Activated T-cell treated with anti-CD3 and anti-CD28 coated beads for 1 hour (primary cell): ENCODE measurements around the gene ANKRD2.
"Not testable (repeated sequence)": the region's sequence is repeated elsewhere in the genome, so short reads cannot be mapped to it uniquely, and the experiment has no call there.

ENCODE experiments used
- DNase-seq: peaks from one replicate; pipeline ENCODE4 v3.0.0-alpha.2; 2020; ENCODE audit warnings: low read depth

ANKRD2 gene

GRCh38 chr10:97546456-97547270 lies 25.9 kb upstream of the ANKRD2 start:
- DNase-seq: no peak

- DNase-seq: no peak
Observed at GRCh38 chr10:97547271-97547600, 25.3 kb upstream of the ANKRD2 start.

- no peak for DNase-seq
Observed at GRCh38 chr10:97547962-97548361, 24.6 kb upstream of the ANKRD2 start.

- no peak for DNase-seq
Observed at GRCh38 chr10:97548828-97549455, 23.6 kb upstream of the ANKRD2 start.

- DNase-seq: no peak
Observed at GRCh38 chr10:97549587-97550322, 22.8 kb upstream of the ANKRD2 start.

GRCh38 chr10:97550336-97551149 lies 22.0 kb upstream of the ANKRD2 start:
- no peak for DNase-seq

GRCh38 chr10:97551271-97551670 lies 21.3 kb upstream of the ANKRD2 start:
- DNase-seq: no peak

GRCh38 chr10:97553575-97554031 lies 19.0 kb upstream of the ANKRD2 start:
- peak; percentile 54 for DNase-seq

- not testable (repeated sequence) for DNase-seq
Observed at GRCh38 chr10:97554336-97554735, 18.2 kb upstream of the ANKRD2 start.

GRCh38 chr10:97555541-97555940 lies 17.0 kb upstream of the ANKRD2 start:
- DNase-seq: not testable (repeated sequence)

GRCh38 chr10:97560731-97561381 lies 11.7 kb upstream of the ANKRD2 start:
- not testable (repeated sequence) for DNase-seq

- DNase-seq: not testable (repeated sequence)
Observed at GRCh38 chr10:97561386-97562077, 11.0 kb upstream of the ANKRD2 start.

GRCh38 chr10:97562329-97562728 lies 10.2 kb upstream of the ANKRD2 start:
- DNase-seq: not testable (repeated sequence)

- no peak for DNase-seq
Observed at GRCh38 chr10:97563337-97563736, 9.2 kb upstream of the ANKRD2 start.

- no peak for DNase-seq
Observed at GRCh38 chr10:97564776-97565175, 7.8 kb upstream of the ANKRD2 start.

GRCh38 chr10:97566336-97566996 lies 6.1 kb upstream of the ANKRD2 start:
- no peak for DNase-seq

GRCh38 chr10:97567891-97568290 lies 4.7 kb upstream of the ANKRD2 start:
- no peak for DNase-seq

- DNase-seq: no peak
Observed at GRCh38 chr10:97570146-97570788, 2.3 kb upstream of the ANKRD2 start.

GRCh38 chr10:97570789-97571471 lies 1.6 kb upstream of the ANKRD2 start:
- no peak for DNase-seq
